Large intestine (tissue), 3 donors: ENCODE measurements around the gene UBAP1. TPM values are rescaled to one million over a fixed set of nuclear protein-coding genes. Genes with fewer than 3 reads are reported as not detected.
"Not testable (repeated sequence)": the region's sequence is repeated elsewhere in the genome, so short reads cannot be mapped to it uniquely, and the experiment has no call there.

Experiments
- DNase-seq, 2 donors: peaks; one replicate each; pipeline versions ENCODE4 v3.0.0 to v3.0.0-alpha.2; 2013
- H3K27ac ChIP-seq: one replicate; pipeline ENCODE4 v1.5.1; 2013; ENCODE audit warnings: low read length
- H3K27me3 ChIP-seq: 2 replicates; pipeline ENCODE4 v1.6.1; 2013; ENCODE audit warnings: low read length; ENCODE audit not compliant: control insufficient read depth, insufficient read depth
- H3K36me3 ChIP-seq: 2 replicates; pipeline ENCODE4 v1.6.1; 2013; ENCODE audit warnings: low read length; ENCODE audit not compliant: control insufficient read depth, insufficient read depth
- H3K4me1 ChIP-seq: one replicate; pipeline ENCODE4 v1.6.1; 2013; ENCODE audit warnings: low read length; ENCODE audit not compliant: control insufficient read depth, insufficient read depth
- H3K4me3 ChIP-seq: one replicate; pipeline ENCODE4 v1.5.1; 2013; ENCODE audit warnings: low read length
- H3K9me3 ChIP-seq: one replicate; pipeline ENCODE4 v1.6.1; 2013; ENCODE audit warnings: mild to moderate bottlenecking, low read depth, low read length, moderate library complexity; ENCODE audit not compliant: control insufficient read depth
- WGBS: methylation state at CpG from one replicate; pipeline ENCODE4 v1.1.5; 2013; ENCODE audit warnings: low lambda C conversion rate; ENCODE audit not compliant: insufficient coverage; 5-methylcytosine and 5-hydroxymethylcytosine counted together
- polyA plus RNA-seq: library from polyadenylated mRNA; unstranded; fragments of 120-200 nt; gene quantifications from one replicate; pipeline ENCODE4 v1.2.1, GENCODE V29; 2013

UBAP1 gene
- polyA plus RNA-seq, 1 donor = 43.4 TPM

DNA sequence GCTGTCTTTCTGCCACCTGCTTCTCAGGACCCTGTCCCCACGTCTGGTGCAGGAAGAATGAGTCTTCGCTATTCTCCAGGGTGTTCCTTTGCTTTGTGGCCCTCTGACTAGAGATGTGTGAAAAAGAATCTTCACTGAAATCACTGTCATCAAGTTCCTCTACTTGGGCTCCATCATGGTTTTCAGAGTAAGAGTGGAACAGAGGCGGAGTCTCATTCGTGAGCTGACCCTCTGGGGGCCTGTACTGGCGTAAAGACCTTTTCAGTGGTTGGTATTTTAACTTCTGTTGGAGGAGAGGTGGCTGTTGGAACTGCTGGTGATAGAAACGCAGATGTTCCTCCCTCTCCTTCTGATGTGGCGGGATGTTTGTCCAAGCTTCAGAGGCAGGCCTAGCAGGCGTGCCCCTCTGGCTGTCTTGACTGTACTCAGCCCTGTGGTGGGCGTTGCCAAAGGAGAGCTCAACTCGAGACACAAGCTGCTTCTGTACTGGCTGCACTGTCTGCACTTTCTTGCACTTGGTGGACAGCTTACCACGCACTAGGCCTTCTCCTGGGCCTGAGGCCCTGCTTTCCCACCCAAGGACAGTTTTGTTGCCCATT lies 78.2 kb downstream of the UBAP1 start:
- Histone ChIP-seq H3K27me3 (no peaks in the 10 kb centered on the region), H3K27ac (no peak overlapping the region), H3K4me1 (no peaks in the 10 kb centered on the region), H3K4me3 (no peak overlapping the region), H3K9me3 (no peaks in the 10 kb centered on the region), H3K36me3 (peaks cover 39% of the 10 kb centered on the region)
- no peak for DNase-seq
- WGBS = no CpG with 5 or more reads among the region's 11 CpGs

DNA sequence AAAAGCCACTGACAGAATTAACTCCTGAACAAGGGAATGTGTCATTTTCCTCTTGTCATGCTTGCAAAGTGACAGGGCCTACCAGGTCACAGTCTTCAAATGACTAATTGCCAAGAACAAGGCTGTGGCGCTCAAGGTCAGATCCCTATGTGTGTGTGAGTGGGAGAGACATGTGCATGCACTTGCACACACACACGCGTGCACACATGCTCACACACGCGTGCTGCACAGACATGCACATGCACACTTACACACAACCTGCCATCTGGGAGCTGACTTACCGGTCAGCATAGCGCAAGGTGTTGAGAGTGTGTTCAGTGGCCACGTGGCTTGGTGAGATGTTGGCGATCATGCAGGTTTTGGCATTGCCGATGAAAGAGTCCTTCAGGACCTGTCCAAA lies 80.5 kb downstream of the UBAP1 start:
- no CpG with 5 or more reads among the region's 10 CpGs for WGBS
- DNase-seq = no peak
- Histone ChIP-seq H3K9me3 (no peaks in the 10 kb centered on the region), H3K36me3 (peaks cover 26% of the 10 kb centered on the region), H3K27ac (no peak overlapping the region), H3K4me1 (no peaks in the 10 kb centered on the region), H3K27me3 (no peaks in the 10 kb centered on the region), H3K4me3 (no peak overlapping the region)

DNA sequence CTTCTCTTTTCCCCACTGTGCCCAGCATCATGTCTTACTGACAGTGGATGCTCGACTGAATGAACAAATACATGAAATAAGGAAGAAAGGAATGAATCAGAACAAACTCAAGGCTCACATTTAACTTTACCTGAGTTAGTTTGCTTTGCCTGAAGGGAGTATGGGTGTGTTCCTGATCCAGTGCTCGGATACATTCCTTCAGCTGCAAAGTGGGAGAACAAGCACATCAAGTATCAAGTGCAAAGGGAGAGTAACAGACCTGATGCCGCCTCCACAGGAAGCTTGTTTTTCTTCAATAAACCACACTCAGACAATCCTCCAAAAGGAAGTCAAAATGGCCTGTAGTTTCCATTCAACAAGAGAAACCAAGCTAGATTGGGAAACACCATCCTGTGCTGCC lies 84.1 kb downstream of the UBAP1 start:
- Histone ChIP-seq H3K4me1 (no peaks in the 10 kb centered on the region), H3K36me3 (peaks cover 4% of the 10 kb centered on the region), H3K9me3 (no peaks in the 10 kb centered on the region), H3K27me3 (no peaks in the 10 kb centered on the region), H3K4me3 (no peak overlapping the region), H3K27ac (no peak overlapping the region)
- 100% methylated on average over 1 of the region's 3 CpGs for WGBS
- DNase-seq = no peak

DNA sequence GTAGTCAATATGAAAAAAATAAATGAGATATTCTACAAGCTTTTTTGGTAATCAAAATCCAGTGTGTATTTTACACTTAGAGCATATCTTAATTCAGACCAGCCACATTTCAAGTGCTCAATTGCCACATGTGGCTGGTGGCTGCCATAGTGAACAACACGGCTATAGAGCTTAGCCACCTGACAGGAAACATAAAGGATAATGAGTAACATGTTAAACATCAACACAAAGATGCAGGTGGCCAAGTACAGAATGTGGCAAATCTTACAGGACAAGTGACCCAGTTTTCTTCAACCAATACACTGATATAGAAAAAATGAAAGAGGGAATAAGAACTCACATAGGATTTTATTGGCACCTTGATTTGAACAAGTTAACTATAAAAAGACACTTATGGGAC lies 88.8 kb downstream of the UBAP1 start:
- Histone ChIP-seq H3K36me3 (no peaks in the 10 kb centered on the region), H3K27ac (no peak overlapping the region), H3K9me3 (no peaks in the 10 kb centered on the region), H3K27me3 (no peaks in the 10 kb centered on the region), H3K4me3 (no peak overlapping the region), H3K4me1 (no peaks in the 10 kb centered on the region)
- WGBS = no CpG with 5 or more reads among the region's 1 CpG
- no peak for DNase-seq

DNA sequence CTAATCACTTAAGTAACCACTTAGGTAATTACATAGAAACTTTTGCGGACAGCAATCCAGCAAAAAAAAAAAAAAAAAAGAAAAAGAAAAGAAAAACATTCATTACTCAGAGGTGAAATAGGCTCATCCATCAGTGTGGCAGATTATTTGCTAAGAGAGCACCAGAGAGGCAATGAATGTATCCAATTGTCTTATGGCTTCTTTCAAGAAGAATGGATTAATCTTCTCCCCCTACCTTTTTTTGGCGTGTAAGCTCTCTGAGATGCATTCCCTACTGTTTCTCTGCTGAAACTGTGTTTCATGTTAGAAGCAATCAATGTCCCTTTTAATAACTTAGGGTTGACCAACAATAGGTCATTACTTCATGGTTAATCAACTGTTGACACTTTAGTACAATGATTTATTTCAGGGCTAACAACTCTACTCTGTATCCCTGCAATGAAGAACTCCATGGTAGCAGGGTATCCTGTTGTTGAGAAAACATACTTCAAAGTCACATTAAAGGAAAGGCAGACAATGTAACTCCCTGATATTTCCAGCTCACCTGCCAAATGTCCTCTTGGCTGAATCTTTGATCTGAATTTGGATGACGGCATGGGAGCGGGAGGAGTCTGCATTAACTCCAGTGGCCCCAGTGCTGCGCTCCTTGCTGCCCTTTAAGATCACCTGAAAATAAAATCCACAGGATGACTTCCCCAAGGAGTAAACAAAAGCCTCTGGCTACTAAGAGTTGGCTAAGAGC lies 92.6 kb downstream of the UBAP1 start:
- H3K9me3 ChIP-seq = no peaks in the 10 kb centered on the region
- 100% methylated on average over 1 of the region's 5 CpGs for WGBS
- no peaks in the 10 kb centered on the region for H3K27me3 ChIP-seq
- no peaks in the 10 kb centered on the region for H3K36me3 ChIP-seq
- H3K4me3 ChIP-seq = no peak overlapping the region
- no peak for DNase-seq
- no peak overlapping the region for H3K27ac ChIP-seq
- no peaks in the 10 kb centered on the region for H3K4me1 ChIP-seq

GRCh38 chr9:34272101-34272541 lies 93.3 kb downstream of the UBAP1 start:
- Histone ChIP-seq H3K27me3 (no peaks in the 10 kb centered on the region), H3K4me1 (no peaks in the 10 kb centered on the region), H3K27ac (no peak overlapping the region), H3K9me3 (no peaks in the 10 kb centered on the region), H3K36me3 (no peaks in the 10 kb centered on the region), H3K4me3 (no peak overlapping the region)
- DNase-seq = no peak
- WGBS = no CpG with 5 or more reads among the region's 3 CpGs

DNA sequence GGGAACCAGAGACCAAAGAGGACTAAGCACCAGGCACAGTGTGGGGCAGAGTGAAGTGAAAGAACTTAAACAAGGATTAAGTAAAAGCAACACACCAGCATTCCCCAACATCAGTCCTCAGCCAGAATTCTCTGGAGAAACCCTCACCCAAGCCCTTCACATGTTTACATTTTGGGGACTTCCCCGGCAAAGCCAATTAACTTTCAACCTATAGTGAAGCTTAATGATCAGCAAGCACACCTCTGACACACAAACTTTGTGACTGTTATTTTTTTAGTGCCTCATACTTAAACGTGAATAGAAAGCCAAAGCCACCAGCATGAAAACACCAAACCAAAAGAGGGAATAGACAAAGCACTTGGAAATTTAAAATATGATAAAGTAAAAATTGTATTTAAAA lies 94.7 kb downstream of the UBAP1 start:
- H3K27ac ChIP-seq, H3K4me1 ChIP-seq, H3K36me3 ChIP-seq, DNase-seq, H3K4me3 ChIP-seq, H3K9me3 ChIP-seq, H3K27me3 ChIP-seq: not testable (repeated sequence)
- no CpG with 5 or more reads among the region's 2 CpGs for WGBS

- WGBS = 100% methylated on average over 3 of the region's 6 CpGs
- no peaks in the 10 kb centered on the region for H3K36me3 ChIP-seq
These were observed 97.0 kb downstream of the UBAP1 start for GRCh38 chr9:34275811-34276210.

GRCh38 chr9:34276772-34277171 lies 97.9 kb downstream of the UBAP1 start:
- Histone ChIP-seq H3K9me3 (no peaks in the 10 kb centered on the region), H3K36me3 (no peaks in the 10 kb centered on the region), H3K27ac (no peak overlapping the region), H3K27me3 (no peaks in the 10 kb centered on the region), H3K4me1 (no peaks in the 10 kb centered on the region), H3K4me3 (no peak overlapping the region)
- DNase-seq = no peak
- WGBS = no CpG with 5 or more reads among the region's 3 CpGs

More at GRCh38 chr9:34275811-34276210, 97.0 kb downstream of the UBAP1 start:
- H3K4me1 ChIP-seq = no peaks in the 10 kb centered on the region
- H3K27ac ChIP-seq = no peak overlapping the region
- H3K27me3 ChIP-seq = no peaks in the 10 kb centered on the region
- H3K9me3 ChIP-seq = no peaks in the 10 kb centered on the region
- no peak for DNase-seq
- no peak overlapping the region for H3K4me3 ChIP-seq

GRCh38 chr9:34279411-34279810 lies 100.6 kb downstream of the UBAP1 start:
- Histone ChIP-seq H3K36me3 (no peaks in the 10 kb centered on the region), H3K27ac (no peak overlapping the region), H3K4me3 (no peak overlapping the region), H3K9me3 (no peaks in the 10 kb centered on the region), H3K27me3 (no peaks in the 10 kb centered on the region), H3K4me1 (no peaks in the 10 kb centered on the region)
- no CpG with 5 or more reads among the region's 3 CpGs for WGBS
- DNase-seq = no peak

- no peaks in the 10 kb centered on the region for H3K27me3 ChIP-seq
- H3K27ac ChIP-seq = no peak overlapping the region
- no peak overlapping the region for H3K4me3 ChIP-seq
- H3K4me1 ChIP-seq = no peaks in the 10 kb centered on the region
- no peaks in the 10 kb centered on the region for H3K9me3 ChIP-seq
- WGBS = 100% methylated on average over 1 of the region's 1 CpG
- H3K36me3 ChIP-seq = no peaks in the 10 kb centered on the region
- DNase-seq = no peak
These were observed 103.3 kb downstream of the UBAP1 start for GRCh38 chr9:34282096-34282495.
